ENCODE results near the gene PFN2. TPM values are rescaled to one million over a fixed set of nuclear protein-coding genes. Genes with fewer than 3 reads are reported as not detected.

PFN2 gene
- total and polyA plus RNA-seq, 2 donors (not counting 1 experiment from before 2014, with no cell fraction given): 1.2 to 8.1 TPM

GRCh38 chr3:149969110-149969939, 1.4 kb downstream of the PFN2 start:
- Histone ChIP-seq H2AFZ (ENCODE audit: insufficient read depth, low read depth, low read length, poor library complexity, severe bottlenecking) (peak overlapping the region; percentile 90), H3K79me2 (ENCODE audit: control insufficient read depth, insufficient read depth, low read length) (no peaks in the 10 kb centered on the region), H3K4me1 (ENCODE audit: control insufficient read depth in 2 of 2, insufficient read depth in 2 of 2, low read length in 2 of 2) (peaks cover 14% of the 10 kb centered on the region in 2 donors), H3K27me3 (replicated peaks in 1 of 4; ENCODE audit: control extremely low read depth in 1 of 4, control insufficient read depth in 3 of 4, insufficient read depth in 4 of 4, low read length in 3 of 4) (peaks cover 0 to 15% (median 14%) of the 10 kb centered on the region in 4 experiments), H3K9me3 (ENCODE audit: control extremely low read depth in 1 of 3, control insufficient read depth in 2 of 3, insufficient read depth in 1 of 3, low read length in 2 of 3) (no peaks in the 10 kb centered on the region), H3K27ac (ENCODE audit: low read length in 2 of 2) (no peak overlapping the region), H3K4me3 (ENCODE audit: control extremely low read depth in 1 of 5, extremely low read depth in 1 of 5, insufficient read depth in 1 of 5, low read depth in 2 of 5, low read length in 4 of 5) (peak overlapping the region in 4 of 5 experiments; percentile 53 to 78 (median 70)), H3K36me3 (replicated peaks in 1 of 2; ENCODE audit: control extremely low read depth in 1 of 2, control insufficient read depth in 1 of 2, extremely low read depth in 1 of 2, insufficient read depth in 2 of 2, low read length in 1 of 2) (no peaks in the 10 kb centered on the region), H4K20me1 (ENCODE audit: control insufficient read depth, insufficient read depth, low read length, poor library complexity, severe bottlenecking) (no peaks in the 10 kb centered on the region), H3K9ac (ENCODE audit: low read length) (peak overlapping the region; percentile 76), H3K4me2 (replicated peaks; ENCODE audit: low read depth, low read length, poor library complexity, severe bottlenecking) (peak overlapping the region; percentile 97)
- DNase-seq: peak; percentile 10
- POLR2A ChIA-PET: interaction anchor here (0.9 to 1.1 kb wide), 2 partner anchors 23 to 735 kb away, joined by 3 to 5 read pairs; partner anchors contain the start of gene ERICH6
- Mint-ChIP-seq H3K4me1 (peaks cover 26% of the 10 kb centered on the region), H3K4me3 (peak overlapping the region; percentile 86), H3K27me3 (peaks cover 25% of the 10 kb centered on the region), H3K9me3 (ENCODE audit: insufficient read depth) (no peaks in the 10 kb centered on the region), H3K27ac (peak overlapping the region; percentile 62)
- ATAC-seq (ENCODE audit: low read depth): no peak
- intact Hi-C loops (cut with micrococcal nuclease): loop anchor here (5.0 kb wide), 2 partner anchors 202 to 318 kb away; no protein-coding TSS in a partner anchor
- WGBS (ENCODE audit: insufficient coverage): 85% methylated on average over 6 of the region's 15 CpGs
- no peak for TF ChIP-seq EZH2 (IDR thresholded peaks at IDR 0.05; ENCODE audit: borderline replicate concordance, insufficient read depth, low read depth, low read length, poor library complexity, severe bottlenecking)
- no peak for TF ChIP-seq CTCF (IDR thresholded peaks at IDR 0.05)
- CTCF ChIA-PET: interaction anchor here (0.5 to 4.5 kb wide), 6 partner anchors 73 to 526 kb away, joined by 3 to 36 read pairs (median 4); no protein-coding TSS in a partner anchor

DNA sequence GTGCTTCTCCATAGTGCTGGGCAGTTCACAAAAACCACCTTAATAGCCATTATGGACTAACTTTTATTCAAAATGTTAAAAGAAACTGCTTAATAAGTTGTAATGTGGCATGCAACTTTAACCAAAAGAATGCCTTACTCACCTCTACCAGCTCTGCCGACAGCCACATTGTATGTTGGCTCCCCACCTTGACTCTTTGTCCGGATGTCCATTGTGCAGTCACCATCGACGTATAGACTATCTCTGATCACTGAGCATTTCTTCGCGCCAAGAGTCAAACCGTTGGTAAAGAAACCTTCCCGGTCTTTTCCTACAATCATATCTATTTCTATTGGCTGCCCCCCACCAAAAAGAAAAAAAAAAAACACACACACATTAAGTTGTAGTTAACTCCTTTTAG, 2.5 kb downstream of the PFN2 start:
- no peak for TF ChIP-seq CTCF (IDR thresholded peaks at IDR 0.05)
- no peak for TF ChIP-seq EZH2 (IDR thresholded peaks at IDR 0.05; ENCODE audit: borderline replicate concordance, insufficient read depth, low read depth, low read length, poor library complexity, severe bottlenecking)
- WGBS (ENCODE audit: insufficient coverage): 100% methylated on average over 2 of the region's 8 CpGs
- intact Hi-C loops (cut with micrococcal nuclease): loop anchor here (5.0 kb wide), 2 partner anchors 201 to 319 kb away; no protein-coding TSS in a partner anchor
- Mint-ChIP-seq H3K27ac (no peak overlapping the region), H3K4me1 (peaks cover 26% of the 10 kb centered on the region), H3K27me3 (peaks cover 17% of the 10 kb centered on the region), H3K4me3 (no peak overlapping the region), H3K9me3 (ENCODE audit: insufficient read depth) (no peaks in the 10 kb centered on the region)
- ChIA-PET CTCF (interaction anchor here (0.7 to 4.5 kb wide), 8 partner anchors 9 to 255 kb away, joined by 3 to 36 read pairs (median 9); no protein-coding TSS in a partner anchor), POLR2A (no interaction called here)
- peaks cover 14% of the 10 kb centered on the region in 2 donors for H3K4me1 ChIP-seq (ENCODE audit: control insufficient read depth in 2 of 2, insufficient read depth in 2 of 2, low read length in 2 of 2)
- no peak overlapping the region for H3K4me3 ChIP-seq (ENCODE audit: control extremely low read depth in 1 of 5, extremely low read depth in 1 of 5, insufficient read depth in 1 of 5, low read depth in 2 of 5, low read length in 4 of 5)
- no peaks in the 10 kb centered on the region for H3K79me2 ChIP-seq (ENCODE audit: control insufficient read depth, insufficient read depth, low read length)
- no peak for DNase-seq
- H3K36me3 ChIP-seq (replicated peaks in 1 of 2; ENCODE audit: control extremely low read depth in 1 of 2, control insufficient read depth in 1 of 2, extremely low read depth in 1 of 2, insufficient read depth in 2 of 2, low read length in 1 of 2): no peaks in the 10 kb centered on the region
- no peaks in the 10 kb centered on the region for H3K9me3 ChIP-seq (ENCODE audit: control extremely low read depth in 1 of 3, control insufficient read depth in 2 of 3, insufficient read depth in 1 of 3, low read length in 2 of 3)
- no peak overlapping the region for H3K4me2 ChIP-seq (replicated peaks; ENCODE audit: low read depth, low read length, poor library complexity, severe bottlenecking)
- H3K9ac ChIP-seq (ENCODE audit: low read length): no peak overlapping the region
- H2AFZ ChIP-seq (ENCODE audit: insufficient read depth, low read depth, low read length, poor library complexity, severe bottlenecking): no peak overlapping the region
- peaks cover 0 to 14% (median 11%) of the 10 kb centered on the region in 4 experiments for H3K27me3 ChIP-seq (replicated peaks in 1 of 4; ENCODE audit: control extremely low read depth in 1 of 4, control insufficient read depth in 3 of 4, insufficient read depth in 4 of 4, low read length in 3 of 4)
- no peaks in the 10 kb centered on the region for H4K20me1 ChIP-seq (ENCODE audit: control insufficient read depth, insufficient read depth, low read length, poor library complexity, severe bottlenecking)
- no peak overlapping the region for H3K27ac ChIP-seq (ENCODE audit: low read length in 2 of 2)
- ATAC-seq (ENCODE audit: low read depth): no peak

Measured in B cell (primary cell).